ENCODE data around the gene DCLRE1B.

DNA sequence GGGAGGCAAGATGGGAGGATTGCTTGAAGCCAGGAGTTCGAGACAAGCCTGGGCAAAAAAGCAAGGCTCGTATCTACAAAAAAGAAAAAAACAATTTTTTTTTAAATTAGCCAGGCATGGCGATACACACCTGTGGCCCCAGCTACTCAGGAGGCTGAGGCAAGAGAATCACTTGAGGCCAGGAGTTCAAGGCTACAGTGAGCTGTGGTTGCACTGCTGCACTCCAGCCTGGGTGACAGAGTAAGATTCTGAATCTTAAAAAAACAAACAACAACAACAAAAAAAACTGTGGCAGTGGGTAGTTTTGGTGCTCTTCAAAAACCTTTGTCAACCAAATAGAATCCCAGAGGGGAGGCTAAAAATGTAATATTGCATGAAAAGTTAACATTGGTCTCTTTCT lies 34.3 kb upstream of the DCLRE1B start:
- TF ChIP-seq CTCF (conservative IDR thresholded peaks at IDR 0.05) (no peak), EZH2 (IDR thresholded peaks at IDR 0.05; ENCODE audit: low read depth) (no peak)
